HFFc6 (cell line): Measurements from ENCODE around the gene CNGA2. TPM values are rescaled to one million over a fixed set of nuclear protein-coding genes. Genes with fewer than 3 reads are reported as not detected.

Experiments used
- DNase-seq: peaks from one replicate; pipeline ENCODE4 v3.0.0-alpha.2; 2018
- H3K27ac Mint-ChIP-seq: 2 replicates; pipeline ENCODE4 v1.8.0; 2020; ENCODE audit warnings: mild to moderate bottlenecking, mixed read lengths
- H3K27me3 Mint-ChIP-seq: 2 replicates; pipeline ENCODE4 v1.8.0; 2021; ENCODE audit warnings: mild to moderate bottlenecking, moderate library complexity, mixed read lengths; ENCODE audit not compliant: insufficient read depth
- H3K36me3 Mint-ChIP-seq: 2 replicates; pipeline ENCODE4 v1.8.0; 2021; ENCODE audit warnings: low read depth, mixed read lengths
- H3K4me1 Mint-ChIP-seq: 2 replicates; pipeline ENCODE4 v1.8.0; 2020; ENCODE audit warnings: low read depth, mixed read lengths
- H3K4me3 Mint-ChIP-seq: 2 replicates; pipeline ENCODE4 v1.8.0; 2020; ENCODE audit warnings: mild to moderate bottlenecking, moderate library complexity, mixed read lengths
- H3K9me3 Mint-ChIP-seq: 2 replicates; pipeline ENCODE4 v1.8.0; 2020; ENCODE audit warnings: mild to moderate bottlenecking, mixed read lengths
- total RNA-seq, 6 experiments: library from RNA; stranded (reverse); fragmentation: NEBNext Ultra II Directional; extraction: Animal tissue kit (Norgen Biotek cat#: 25700); gene quantifications; 2 replicates in 1 of 6; 3 replicates in 5 of 6; pipeline ENCODE4 v1.2.3, GENCODE V29; 2021
- TF ChIP-seq, protein P1 (sequence below): fragments of 200-600 bp; sonication (generic); IDR thresholded peaks from 2 replicates; pipeline ENCODE4 v1.5.0; 2021; ENCODE audit warnings: antibody characterized with exemption, mild to moderate bottlenecking

The CNGA2 gene
- total RNA-seq, 6 experiments from 2014 or later, result not detected

DNA sequence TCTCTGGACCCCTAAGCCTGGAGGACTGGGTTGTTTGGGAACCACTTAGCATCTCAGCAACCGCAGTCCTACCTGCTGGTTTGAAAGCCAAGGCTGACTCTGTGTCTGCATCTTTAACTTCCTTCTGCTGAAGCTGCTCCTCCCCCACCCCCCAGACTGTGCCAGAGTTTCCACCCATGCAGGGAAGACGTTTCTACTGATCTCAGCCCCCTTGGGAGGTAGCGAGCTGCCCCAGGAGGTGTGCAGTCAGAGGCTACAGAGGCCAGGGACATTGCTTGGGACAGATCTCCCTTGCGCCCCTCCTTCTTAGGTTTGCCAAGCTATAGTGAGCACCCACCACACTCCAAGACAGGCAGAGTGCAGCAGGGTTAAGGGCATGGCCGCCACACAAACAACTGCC is 23.4 kb upstream of the CNGA2 start:
- TF ChIP-seq, protein P1, sequence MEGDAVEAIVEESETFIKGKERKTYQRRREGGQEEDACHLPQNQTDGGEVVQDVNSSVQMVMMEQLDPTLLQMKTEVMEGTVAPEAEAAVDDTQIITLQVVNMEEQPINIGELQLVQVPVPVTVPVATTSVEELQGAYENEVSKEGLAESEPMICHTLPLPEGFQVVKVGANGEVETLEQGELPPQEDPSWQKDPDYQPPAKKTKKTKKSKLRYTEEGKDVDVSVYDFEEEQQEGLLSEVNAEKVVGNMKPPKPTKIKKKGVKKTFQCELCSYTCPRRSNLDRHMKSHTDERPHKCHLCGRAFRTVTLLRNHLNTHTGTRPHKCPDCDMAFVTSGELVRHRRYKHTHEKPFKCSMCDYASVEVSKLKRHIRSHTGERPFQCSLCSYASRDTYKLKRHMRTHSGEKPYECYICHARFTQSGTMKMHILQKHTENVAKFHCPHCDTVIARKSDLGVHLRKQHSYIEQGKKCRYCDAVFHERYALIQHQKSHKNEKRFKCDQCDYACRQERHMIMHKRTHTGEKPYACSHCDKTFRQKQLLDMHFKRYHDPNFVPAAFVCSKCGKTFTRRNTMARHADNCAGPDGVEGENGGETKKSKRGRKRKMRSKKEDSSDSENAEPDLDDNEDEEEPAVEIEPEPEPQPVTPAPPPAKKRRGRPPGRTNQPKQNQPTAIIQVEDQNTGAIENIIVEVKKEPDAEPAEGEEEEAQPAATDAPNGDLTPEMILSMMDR, result no peak
- H3K4me1 Mint-ChIP-seq, result no peaks in the 10 kb centered on the region
- no peak for DNase-seq
- H3K9me3 Mint-ChIP-seq, result no peaks in the 10 kb centered on the region
- H3K27ac Mint-ChIP-seq, result no peak overlapping the region
- H3K36me3 Mint-ChIP-seq, result no peaks in the 10 kb centered on the region
- H3K27me3 Mint-ChIP-seq, result no peaks in the 10 kb centered on the region
- no peak overlapping the region for H3K4me3 Mint-ChIP-seq

DNA sequence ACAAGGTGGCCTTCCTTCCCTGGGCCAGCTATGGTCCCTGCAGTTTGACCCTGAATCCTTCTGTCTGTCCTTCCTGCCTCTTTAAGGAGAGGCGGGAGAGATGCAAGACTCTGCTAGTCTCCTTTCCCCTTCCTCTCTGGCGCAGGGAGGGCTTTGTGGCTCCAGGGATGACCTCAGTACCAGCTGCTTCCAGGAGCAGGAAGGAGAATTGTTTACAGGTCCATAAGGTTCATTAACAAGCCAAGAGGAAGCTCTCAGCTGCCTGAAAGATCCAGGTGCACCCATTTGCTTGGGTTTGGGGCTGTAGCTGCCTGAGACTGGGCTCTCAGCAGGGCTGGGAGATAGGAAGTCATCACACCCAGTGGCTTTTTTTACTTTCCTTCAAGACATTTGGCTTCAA is 22.8 kb upstream of the CNGA2 start:
- Mint-ChIP-seq H3K36me3 (no peaks in the 10 kb centered on the region), H3K27ac (no peak overlapping the region), H3K4me1 (no peaks in the 10 kb centered on the region), H3K9me3 (no peaks in the 10 kb centered on the region), H3K4me3 (no peak overlapping the region), H3K27me3 (no peaks in the 10 kb centered on the region)
- no peak for DNase-seq
- TF ChIP-seq, protein P1, result no peak

DNA sequence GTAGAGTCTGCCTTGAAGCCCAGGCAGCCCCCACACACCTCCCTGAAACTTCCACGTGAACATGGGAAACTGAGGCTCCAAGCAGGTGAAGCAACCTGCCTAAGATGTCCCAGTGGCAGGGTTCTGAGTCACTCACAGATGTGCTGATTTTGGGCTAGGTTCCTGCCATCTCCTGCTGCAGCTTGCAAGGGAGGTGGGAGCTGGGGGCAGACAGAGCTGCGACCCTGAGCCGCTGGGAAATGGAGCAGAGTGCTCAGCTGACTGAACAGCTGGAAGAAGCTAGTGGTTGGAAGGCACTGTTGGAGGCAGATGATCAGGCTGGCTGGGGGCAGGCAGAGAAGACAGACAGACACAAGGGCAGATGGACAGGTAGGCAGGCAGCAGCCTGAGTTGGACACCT is 22.3 kb upstream of the CNGA2 start:
- TF ChIP-seq, protein P1, result no peak
- H3K27me3 Mint-ChIP-seq, result no peaks in the 10 kb centered on the region
- H3K4me1 Mint-ChIP-seq, result no peaks in the 10 kb centered on the region
- no peak overlapping the region for H3K4me3 Mint-ChIP-seq
- no peak overlapping the region for H3K27ac Mint-ChIP-seq
- no peak for DNase-seq
- no peaks in the 10 kb centered on the region for H3K36me3 Mint-ChIP-seq
- H3K9me3 Mint-ChIP-seq, result no peaks in the 10 kb centered on the region

DNA sequence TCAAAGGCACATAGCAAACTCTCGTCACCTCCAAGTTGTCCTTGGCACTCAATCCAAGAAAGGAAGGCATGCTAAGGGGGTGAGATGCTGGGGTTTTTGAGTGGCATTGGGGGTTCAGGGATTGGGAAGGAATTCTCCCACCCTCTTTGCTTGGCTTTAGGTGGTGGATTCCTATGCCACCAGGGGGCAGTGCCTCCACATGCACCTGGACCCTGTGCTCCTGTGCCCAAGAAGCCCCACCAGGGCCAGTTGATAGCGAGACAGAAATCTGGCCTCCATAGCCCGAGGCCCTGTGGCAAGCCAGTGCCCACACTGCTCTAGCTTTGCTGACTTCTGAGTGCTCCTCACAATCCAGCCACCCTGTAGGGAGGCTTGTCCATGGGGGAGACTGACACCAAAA is 20.7 kb upstream of the CNGA2 start:
- Mint-ChIP-seq H3K27ac (no peak overlapping the region), H3K4me3 (no peak overlapping the region), H3K9me3 (no peaks in the 10 kb centered on the region), H3K4me1 (no peaks in the 10 kb centered on the region), H3K27me3 (peaks cover 4% of the 10 kb centered on the region; the same call in 1 of the 2 replicates), H3K36me3 (no peaks in the 10 kb centered on the region)
- TF ChIP-seq, protein P1, result peak; percentile 68; the same call in 1 of the 2 replicates
- DNase-seq, result no peak

DNA sequence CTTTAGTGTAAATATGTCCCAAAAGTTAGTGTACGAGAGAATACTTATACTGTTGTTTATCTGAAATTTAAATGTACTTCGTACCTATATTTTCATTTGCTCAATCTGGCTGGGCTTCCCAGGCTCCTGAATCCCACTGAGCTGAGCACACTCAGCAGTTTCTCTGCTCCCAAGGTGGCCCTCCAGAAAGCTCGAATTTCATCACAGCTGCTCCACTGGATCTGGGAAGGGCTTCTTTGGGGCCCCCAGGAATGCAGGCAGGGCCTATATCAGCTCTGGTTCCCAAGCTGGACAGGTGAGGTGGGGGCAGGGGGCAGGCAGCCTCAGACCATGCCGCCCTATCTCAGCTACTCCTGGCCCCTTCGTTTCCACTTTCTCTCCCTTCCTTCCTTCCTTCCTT is 20.2 kb upstream of the CNGA2 start:
- Mint-ChIP-seq H3K4me3 (no peak overlapping the region), H3K27ac (no peak overlapping the region), H3K9me3 (no peaks in the 10 kb centered on the region), H3K36me3 (no peaks in the 10 kb centered on the region), H3K4me1 (no peaks in the 10 kb centered on the region), H3K27me3 (peaks cover 4% of the 10 kb centered on the region; the same call in 1 of the 2 replicates)
- DNase-seq, result no peak
- TF ChIP-seq, protein P1, result no peak

DNA sequence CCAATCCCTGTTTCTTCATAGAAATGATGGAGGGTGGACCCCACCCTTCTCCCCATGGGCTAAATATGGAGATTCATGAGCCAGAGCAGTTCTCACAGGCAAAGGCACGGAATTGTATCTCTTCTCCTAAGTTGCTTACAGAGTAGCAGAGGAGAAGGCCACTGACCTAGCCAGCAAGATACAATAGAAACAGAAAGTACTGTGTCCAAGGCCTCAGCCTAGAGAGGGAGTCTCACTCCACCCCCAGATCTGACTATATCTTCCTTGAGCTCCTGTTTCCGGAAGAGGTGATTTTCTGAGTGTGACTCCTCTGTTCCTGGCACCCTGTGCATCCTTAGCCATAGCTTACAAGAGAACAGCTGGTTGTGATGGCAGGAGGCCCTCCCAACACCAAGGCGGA is 18.8 kb upstream of the CNGA2 start, which contains the start of gene FATE1:
FATE1 (plus strand) TSS at position 284 of the 400 bp plus-strand sequence; CDS start at position 369, 85 bp downstream.
- no peaks in the 10 kb centered on the region for H3K36me3 Mint-ChIP-seq
- peaks cover 4% of the 10 kb centered on the region; the same call in 1 of the 2 replicates for H3K27me3 Mint-ChIP-seq
- no peaks in the 10 kb centered on the region for H3K4me1 Mint-ChIP-seq
- H3K4me3 Mint-ChIP-seq, result no peak within 1 kb of the TSS
- DNase-seq, result no peak
- TF ChIP-seq, protein P1, result no peak
- H3K9me3 Mint-ChIP-seq, result no peaks in the 10 kb centered on the region
- no peak within 1 kb of the TSS for H3K27ac Mint-ChIP-seq
